Stimulated activated CD8-positive, alpha-beta memory T cell treated with anti-CD3 and anti-CD28 coated beads, Interleukin-7, amount 100 ng/mL, for 1 hour (primary cell): ENCODE results near the gene HBG1.

Experiments
- DNase-seq, 2 donors: peaks; one replicate each; pipeline ENCODE4 v3.0.0-alpha.2; 2020; ENCODE audit warnings: low read depth in 2 of 2

Gene HBG1

GRCh38 chr11:5227681-5228080 is 22.0 kb downstream of the HBG1 start:
- no peak for DNase-seq

DNA sequence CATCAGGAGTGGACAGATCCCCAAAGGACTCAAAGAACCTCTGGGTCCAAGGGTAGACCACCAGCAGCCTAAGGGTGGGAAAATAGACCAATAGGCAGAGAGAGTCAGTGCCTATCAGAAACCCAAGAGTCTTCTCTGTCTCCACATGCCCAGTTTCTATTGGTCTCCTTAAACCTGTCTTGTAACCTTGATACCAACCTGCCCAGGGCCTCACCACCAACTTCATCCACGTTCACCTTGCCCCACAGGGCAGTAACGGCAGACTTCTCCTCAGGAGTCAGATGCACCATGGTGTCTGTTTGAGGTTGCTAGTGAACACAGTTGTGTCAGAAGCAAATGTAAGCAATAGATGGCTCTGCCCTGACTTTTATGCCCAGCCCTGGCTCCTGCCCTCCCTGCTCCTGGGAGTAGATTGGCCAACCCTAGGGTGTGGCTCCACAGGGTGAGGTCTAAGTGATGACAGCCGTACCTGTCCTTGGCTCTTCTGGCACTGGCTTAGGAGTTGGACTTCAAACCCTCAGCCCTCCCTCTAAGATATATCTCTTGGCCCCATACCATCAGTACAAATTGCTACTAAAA is 22.8 kb downstream of the HBG1 start, which contains the start of gene HBB:
Gene HBB (minus strand): TSS at position 340 of the 579 bp plus-strand sequence. CDS start 50 bp downstream, at position 290.
- DNase-seq = no peak

DNA sequence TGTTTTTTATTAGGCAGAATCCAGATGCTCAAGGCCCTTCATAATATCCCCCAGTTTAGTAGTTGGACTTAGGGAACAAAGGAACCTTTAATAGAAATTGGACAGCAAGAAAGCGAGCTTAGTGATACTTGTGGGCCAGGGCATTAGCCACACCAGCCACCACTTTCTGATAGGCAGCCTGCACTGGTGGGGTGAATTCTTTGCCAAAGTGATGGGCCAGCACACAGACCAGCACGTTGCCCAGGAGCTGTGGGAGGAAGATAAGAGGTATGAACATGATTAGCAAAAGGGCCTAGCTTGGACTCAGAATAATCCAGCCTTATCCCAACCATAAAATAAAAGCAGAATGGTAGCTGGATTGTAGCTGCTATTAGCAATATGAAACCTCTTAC is 24.2 kb downstream of the HBG1 start:
- DNase-seq = no peak

DNA sequence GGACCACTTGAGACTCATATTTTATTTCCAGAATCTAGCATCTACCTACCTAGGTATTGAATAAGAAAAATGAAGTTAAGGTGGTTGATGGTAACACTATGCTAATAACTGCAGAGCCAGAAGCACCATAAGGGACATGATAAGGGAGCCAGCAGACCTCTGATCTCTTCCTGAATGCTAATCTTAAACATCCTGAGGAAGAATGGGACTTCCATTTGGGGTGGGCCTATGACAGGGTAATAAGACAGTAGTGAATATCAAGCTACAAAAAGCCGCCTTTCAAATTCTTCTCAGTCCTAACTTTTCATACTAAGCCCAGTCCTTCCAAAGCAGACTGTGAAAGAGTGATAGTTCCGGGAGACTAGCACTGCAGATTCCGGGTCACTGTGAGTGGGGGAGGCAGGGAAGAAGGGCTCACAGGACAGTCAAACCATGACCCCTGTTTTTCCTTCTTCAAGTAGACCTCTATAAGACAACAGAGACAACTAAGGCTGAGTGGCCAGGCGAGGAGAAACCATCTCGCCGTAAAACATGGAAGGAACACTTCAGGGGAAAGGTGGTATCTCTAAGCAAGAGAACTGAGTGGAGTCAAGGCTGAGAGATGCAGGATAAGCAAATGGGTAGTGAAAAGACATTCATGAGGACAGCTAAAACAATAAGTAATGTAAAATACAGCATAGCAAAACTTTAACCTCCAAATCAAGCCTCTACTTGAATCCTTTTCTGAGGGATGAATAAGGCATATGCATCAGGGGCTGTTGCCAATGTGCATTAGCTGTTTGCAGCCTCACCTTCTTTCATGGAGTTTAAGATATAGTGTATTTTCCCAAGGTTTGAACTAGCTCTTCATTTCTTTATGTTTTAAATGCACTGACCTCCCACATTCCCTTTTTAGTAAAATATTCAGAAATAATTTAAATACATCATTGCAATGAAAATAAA is 24.8 kb downstream of the HBG1 start:
- no peak for DNase-seq

DNA sequence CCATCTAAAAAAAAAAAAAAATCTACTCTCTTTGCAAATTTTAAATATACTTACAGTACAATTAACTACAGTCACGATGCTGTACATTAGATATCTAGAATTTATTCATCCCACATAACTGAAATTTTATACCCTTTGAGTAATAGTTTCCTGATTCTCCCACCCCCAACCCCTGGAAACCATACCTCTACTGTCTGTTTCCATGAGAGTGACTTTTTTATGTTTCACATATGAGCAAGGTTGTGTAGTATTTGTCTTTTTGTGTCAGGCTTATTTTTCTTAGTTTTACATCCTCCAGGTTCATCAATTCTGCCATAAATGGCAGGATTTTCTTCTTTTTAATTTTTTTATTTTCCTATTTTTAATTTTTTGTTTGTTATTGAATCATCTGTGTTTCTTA is 26.0 kb downstream of the HBG1 start:
- DNase-seq = no peak

DNA sequence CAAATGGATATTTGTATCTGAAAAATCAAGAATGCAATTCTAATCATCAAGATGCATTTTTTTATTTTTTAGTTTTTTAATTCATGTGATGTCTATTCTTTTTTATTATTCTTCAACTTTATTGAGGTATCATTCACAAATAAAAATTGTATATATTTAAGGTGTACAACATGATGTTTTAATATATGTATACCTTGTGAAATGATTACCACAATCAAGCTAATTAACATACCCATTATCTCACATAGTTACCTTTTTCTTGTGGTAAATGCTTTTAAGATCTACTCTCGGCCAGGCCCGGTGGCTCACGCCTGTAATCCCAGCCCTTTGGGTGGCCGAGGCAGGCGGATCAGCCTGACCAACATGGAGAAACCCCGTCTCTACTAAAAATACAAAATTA is 26.5 kb downstream of the HBG1 start:
- no peak for DNase-seq

DNA sequence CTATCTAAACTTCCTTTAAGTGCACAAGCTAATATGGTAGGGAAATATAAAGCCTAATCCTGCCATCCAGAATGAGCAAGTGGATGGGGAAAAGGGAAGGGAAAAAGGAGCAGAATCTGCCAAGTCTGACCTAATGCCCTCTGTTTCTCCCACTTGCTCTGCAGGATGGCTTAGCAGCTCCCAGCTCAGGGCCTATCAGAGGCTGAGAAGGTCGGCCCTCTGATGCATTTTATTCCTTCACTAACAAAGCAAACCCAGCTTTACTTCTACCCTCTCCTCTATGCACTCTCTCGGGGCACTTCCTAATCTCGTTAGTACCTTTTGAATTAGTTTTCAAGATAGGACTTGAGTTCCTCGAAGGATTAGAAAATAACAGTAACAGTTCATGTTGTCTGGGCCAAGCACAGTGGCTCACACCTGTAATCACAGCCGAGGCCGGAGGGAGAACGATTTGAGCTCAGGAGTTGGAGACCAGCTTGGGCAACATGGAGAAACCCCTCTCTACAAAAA is 39.2 kb downstream of the HBG1 start:
- DNase-seq = no peak

- DNase-seq = no peak
Observed at GRCh38 chr11:5204787-5205186, 44.9 kb downstream of the HBG1 start.

GRCh38 chr11:5203366-5203765 is 46.3 kb downstream of the HBG1 start:
- DNase-seq = no peak

GRCh38 chr11:5200582-5200981 is 49.1 kb downstream of the HBG1 start, which contains the start of gene OR51V1:
OR51V1 (minus strand) TSS chr11:5200682; CDS start chr11:5200682, 0 bp downstream.
- DNase-seq = no peak

DNA sequence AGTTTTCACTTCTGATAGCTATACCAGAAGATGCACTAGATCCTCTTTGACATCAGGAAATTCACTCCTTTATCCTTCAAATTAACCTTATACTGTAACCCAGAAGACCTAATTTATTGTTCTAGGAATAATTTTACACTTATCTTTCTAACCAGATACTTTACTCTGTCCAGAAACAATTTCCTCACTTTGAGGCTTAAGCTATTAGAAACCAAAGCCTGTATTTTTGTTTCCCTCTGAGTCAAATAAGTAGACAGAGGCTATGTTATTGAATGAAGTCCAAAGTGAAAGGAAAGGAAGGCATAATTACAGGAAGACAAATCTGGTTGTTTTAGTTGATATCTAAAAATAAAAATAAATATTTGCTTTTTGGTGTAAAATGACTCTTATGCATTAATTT is 51.4 kb downstream of the HBG1 start:
- no peak for DNase-seq
